ENCODE data around the gene SERGEF. TPM values are rescaled to one million over a fixed set of nuclear protein-coding genes. Genes with fewer than 3 reads are reported as not detected.

The SERGEF gene
- total and polyA plus RNA-seq, 2 donors from 2014 or later = 33.2 to 63.0 TPM

DNA sequence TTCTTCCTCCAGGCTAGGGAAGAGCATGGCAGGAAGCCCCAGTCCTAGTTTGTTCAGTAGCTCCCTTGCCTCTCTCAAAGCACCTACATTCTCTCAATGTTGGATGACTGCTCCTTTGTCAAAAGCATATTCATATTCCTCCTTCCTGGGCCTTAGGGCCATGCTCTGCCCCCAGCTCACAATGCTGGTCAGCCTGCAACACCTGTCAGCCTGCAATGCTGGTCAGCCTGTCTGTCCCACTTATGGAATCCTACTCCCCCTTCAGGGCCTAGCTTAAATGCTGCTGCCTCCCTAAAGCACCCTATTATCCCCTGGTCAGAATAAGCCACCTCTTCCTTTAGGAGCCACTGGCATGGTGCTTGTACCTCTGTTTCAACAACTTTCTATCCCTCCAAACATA lies 45.2 kb downstream of the SERGEF start:
- Histone ChIP-seq H3K4me1 (ENCODE audit: control insufficient read depth in 2 of 3, insufficient read depth in 2 of 3, low read depth in 1 of 3, low read length in 3 of 3) (no peaks in the 10 kb centered on the region), H3K9ac (ENCODE audit: low read length in 3 of 3) (no peak overlapping the region), H3K27ac (ENCODE audit: low read depth in 2 of 2, low read length in 2 of 2) (no peak overlapping the region), H3K4me3 (ENCODE audit: low read length in 3 of 3) (no peak overlapping the region), H3K36me3 (ENCODE audit: control insufficient read depth in 2 of 3, insufficient read depth in 3 of 3, low read length in 3 of 3) (peaks cover 0 to 6% (median 0%) of the 10 kb centered on the region in 3 donors), H3K27me3 (ENCODE audit: control insufficient read depth, insufficient read depth, low read length) (no peaks in the 10 kb centered on the region), H3K9me3 (ENCODE audit: control insufficient read depth in 2 of 3, insufficient read depth in 1 of 3, low read length in 3 of 3) (peaks cover 0 to 2% (median 0%) of the 10 kb centered on the region in 3 donors)
- intact Hi-C loops (cut with DNase I) = no loop called here
- TF ChIP-seq CTCF (IDR thresholded peaks at IDR 0.05; ENCODE audit: borderline replicate concordance, extremely low read depth, insufficient read depth) = no peak
- DNase-seq (no peak), FAIRE-seq (no peak)

DNA sequence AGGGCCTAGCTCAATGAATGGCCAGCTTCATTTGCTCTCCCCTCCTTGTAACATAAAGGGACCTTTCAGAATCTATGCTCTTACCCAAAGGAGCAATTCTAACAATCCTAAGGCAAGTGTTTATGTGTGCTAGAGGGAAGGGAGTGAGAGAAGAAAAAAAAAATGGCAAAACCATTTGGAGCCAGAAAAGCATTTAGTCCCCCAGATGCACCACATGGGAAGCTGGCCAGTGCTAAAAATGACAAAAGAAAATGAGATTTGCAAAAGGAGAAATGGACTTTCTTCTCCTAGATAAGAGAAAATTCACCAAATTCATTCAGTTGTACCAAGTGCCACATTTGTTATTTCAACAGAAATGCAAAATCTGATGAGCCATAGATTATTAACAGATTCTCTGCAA lies 52.8 kb downstream of the SERGEF start:
- intact Hi-C loops (cut with DNase I) = no loop called here
- FAIRE-seq (no peak), DNase-seq (no peak)
- H3K9ac ChIP-seq (ENCODE audit: low read length in 3 of 3) = no peak overlapping the region
- H3K4me3 ChIP-seq (ENCODE audit: low read length in 3 of 3) = no peak overlapping the region
- no peaks in the 10 kb centered on the region for H3K4me1 ChIP-seq (ENCODE audit: control insufficient read depth in 2 of 3, insufficient read depth in 2 of 3, low read depth in 1 of 3, low read length in 3 of 3)
- no peaks in the 10 kb centered on the region for H3K27me3 ChIP-seq (ENCODE audit: control insufficient read depth, insufficient read depth, low read length)
- no peaks in the 10 kb centered on the region for H3K9me3 ChIP-seq (ENCODE audit: control insufficient read depth in 2 of 3, insufficient read depth in 1 of 3, low read length in 3 of 3)
- H3K36me3 ChIP-seq (ENCODE audit: control insufficient read depth in 2 of 3, insufficient read depth in 3 of 3, low read length in 3 of 3) = peaks cover 0 to 10% (median 0%) of the 10 kb centered on the region in 3 donors
- H3K27ac ChIP-seq (ENCODE audit: low read depth in 2 of 2, low read length in 2 of 2) = no peak overlapping the region
- no peak for TF ChIP-seq CTCF (IDR thresholded peaks at IDR 0.05; ENCODE audit: borderline replicate concordance, extremely low read depth, insufficient read depth)

- Histone ChIP-seq H3K4me1 (ENCODE audit: control insufficient read depth in 2 of 3, insufficient read depth in 2 of 3, low read depth in 1 of 3, low read length in 3 of 3) (no peaks in the 10 kb centered on the region), H3K4me3 (ENCODE audit: low read length in 3 of 3) (no peak overlapping the region), H3K27ac (ENCODE audit: low read depth in 2 of 2, low read length in 2 of 2) (no peak overlapping the region), H3K9me3 (ENCODE audit: control insufficient read depth in 2 of 3, insufficient read depth in 1 of 3, low read length in 3 of 3) (no peaks in the 10 kb centered on the region), H3K9ac (ENCODE audit: low read length in 3 of 3) (no peak overlapping the region), H3K27me3 (ENCODE audit: control insufficient read depth, insufficient read depth, low read length) (no peaks in the 10 kb centered on the region), H3K36me3 (ENCODE audit: control insufficient read depth in 2 of 3, insufficient read depth in 3 of 3, low read length in 3 of 3) (peaks cover 0 to 11% (median 0%) of the 10 kb centered on the region in 3 donors)
- DNase-seq (no peak), FAIRE-seq (no peak)
- intact Hi-C loops (cut with DNase I) = no loop called here
- TF ChIP-seq CTCF (IDR thresholded peaks at IDR 0.05; ENCODE audit: borderline replicate concordance, extremely low read depth, insufficient read depth) = no peak
Observed at GRCh38 chr11:17958446-17958845, 54.4 kb downstream of the SERGEF start.

Measured in kidney (tissue), 14 donors.